Panc1 (cell line): Measurements from ENCODE around the gene TCF25. TPM values are rescaled to one million over a fixed set of nuclear protein-coding genes. Genes with fewer than 3 reads are reported as not detected.

Experiments
- ATAC-seq: fragments of 200-7000 bp; cut with Tn5 transposase; 2 replicates; pipeline ENCODE4 v1.9.1; 2020; ENCODE audit warnings: mild to moderate bottlenecking, moderate library complexity
- BruUV-seq: library from RNA; stranded (reverse); fragments of 400-500 nt; replicated peaks from 2 replicates; lab custom pipeline; 2021; lab: Mats Ljungman, UMichigan
- CTCF ChIA-PET: fragments of 300-600 bp; sonication (Branson Sonifier 250); formaldehyde crosslinking; loops from one replicate; lab custom pipeline; 2022; ENCODE audit warnings: antibody characterized with exemption; lab: Charles Lee
- POLR2A ChIA-PET: fragments of 300-600 bp; sonication (Branson Sonifier 250); formaldehyde crosslinking; loops from one replicate; lab custom pipeline; 2022; ENCODE audit warnings: antibody characterized with exemption; lab: Charles Lee
- DNase-seq: peaks from one replicate; pipeline ENCODE4 v3.0.0-alpha.2; 2010; ENCODE audit warnings: low read depth, low spot score
- H3K27ac ChIP-seq: 2 replicates; pipeline ENCODE4 v1.5.1; 2011; ENCODE audit warnings: mild to moderate bottlenecking, low read length, inconsistent platforms
- H3K27me3 ChIP-seq: fragments of 200-500 bp; sonication (Bioruptor generic); 2 replicates; pipeline ENCODE4 v1.6.0; 2014; ENCODE audit warnings: low read length, inconsistent platforms; ENCODE audit not compliant: control insufficient read depth, insufficient read depth
- H3K36me3 ChIP-seq: fragments of 200-500 bp; sonication (Bioruptor generic); 2 replicates; pipeline ENCODE4 v1.5.1; 2014; ENCODE audit warnings: inconsistent platforms, mild to moderate bottlenecking, low read length, moderate library complexity; ENCODE audit not compliant: control insufficient read depth, insufficient read depth
- H3K4me1 ChIP-seq: 2 replicates; pipeline ENCODE4 v1.5.1; 2011; ENCODE audit warnings: inconsistent platforms, mild to moderate bottlenecking, low read length, moderate library complexity; ENCODE audit not compliant: control insufficient read depth, insufficient read depth
- H3K4me3 ChIP-seq, 2 experiments: 2 replicates each; pipeline ENCODE4 v1.5.1; 2011 to 2012; ENCODE audit warnings: low read depth in 2 of 2, low read length in 2 of 2, mild to moderate bottlenecking in 2 of 2, inconsistent platforms in 1 of 2, moderate library complexity in 1 of 2
- H3K9me3 ChIP-seq: fragments of 200-500 bp; sonication (Bioruptor generic); 2 replicates; pipeline ENCODE4 v1.5.1; 2014; ENCODE audit warnings: low read depth, mild to moderate bottlenecking, inconsistent platforms, low read length, moderate library complexity; ENCODE audit not compliant: control insufficient read depth, insufficient read depth
- CTCF ChIP-seq: fragments of 450-650 bp; IDR thresholded peaks from 2 replicates; pipeline ENCODE4 v1.5.1; 2017; ENCODE audit warnings: mild to moderate bottlenecking
- POLR2AphosphoS5 ChIP-seq: IDR thresholded peaks from 2 replicates; pipeline ENCODE4 v1.6.1; 2012; ENCODE audit warnings: mild to moderate bottlenecking, low read depth, low read length, moderate library complexity
- SIN3A ChIP-seq: IDR thresholded peaks from 2 replicates; pipeline ENCODE4 v1.6.1; 2012; ENCODE audit warnings: low read depth, mild to moderate bottlenecking, low read length, moderate library complexity, borderline replicate concordance; ENCODE audit not compliant: insufficient read depth
- TCF7L2 ChIP-seq: IDR thresholded peaks from 2 replicates; pipeline ENCODE4 v1.6.1; 2011; ENCODE audit warnings: mild to moderate bottlenecking, low read depth, low read length, inconsistent platforms
- in situ Hi-C: cut with HindIII; loops from 2 replicates; pipeline ENCODE4 v1.10.0; 2016; ENCODE audit warnings: low sequenced_read_pairs, low pct_unique_long_range_greater_than_20kb
- intact Hi-C: fragments of 100-400 bp; cut with micrococcal nuclease; formaldehyde crosslinking; loops from one replicate; pipeline ENCODE4 v1.10.0; 2022; ENCODE audit not compliant: unreplicated experiment
- total RNA-seq: library from RNA; stranded (reverse); gene quantifications from one replicate; pipeline ENCODE4 v1.2.1, GENCODE V29; 2021; ENCODE audit not compliant: unreplicated experiment
- TF ChIP-seq, protein P1 (sequence below), 2 experiments: IDR thresholded peaks; 2 replicates each; pipeline ENCODE4 v1.6.1; 2011 to 2012; ENCODE audit warnings: low read depth in 2 of 2, control low read depth in 1 of 2, low read length in 1 of 2, mild to moderate bottlenecking in 1 of 2, moderate library complexity in 1 of 2; ENCODE audit not compliant: insufficient read depth in 1 of 2

The TCF25 gene
- total RNA-seq, 1 experiment from 2014 or later: 144 TPM

GRCh38 chr16:89847051-89847939 is 26.1 kb upstream of the TCF25 start:
- Histone ChIP-seq H3K27ac (no peak overlapping the region), H3K4me1 (peaks cover 9% of the 10 kb centered on the region; the same call in 1 of the 2 replicates), H3K4me3 (no peak overlapping the region), H3K9me3 (no peaks in the 10 kb centered on the region), H3K27me3 (no peaks in the 10 kb centered on the region), H3K36me3 (no peaks in the 10 kb centered on the region)
- DNase-seq (no peak), ATAC-seq (no peak)
- intact Hi-C loops (no loop called here), in situ Hi-C loops (no loop called here)
- BruUV-seq: no TSS peak
- POLR2A ChIA-PET: no interaction called here
- no peak for TF ChIP-seq POLR2AphosphoS5
- CTCF ChIA-PET: no interaction called here

GRCh38 chr16:89847940-89848297 is 25.5 kb upstream of the TCF25 start:
- CTCF ChIA-PET: no interaction called here

More at GRCh38 chr16:89847940-89848297, 25.5 kb upstream of the TCF25 start:
- no peak for DNase-seq
- intact Hi-C loops: no loop called here
- H3K27me3 ChIP-seq: no peaks in the 10 kb centered on the region
- POLR2A ChIA-PET: no interaction called here
- ATAC-seq: no peak
- TF ChIP-seq TCF7L2: no peak
- no peak for TF ChIP-seq POLR2AphosphoS5
- TF ChIP-seq CTCF: no peak
- no peak for TF ChIP-seq SIN3A
- TF ChIP-seq, protein P1, sequence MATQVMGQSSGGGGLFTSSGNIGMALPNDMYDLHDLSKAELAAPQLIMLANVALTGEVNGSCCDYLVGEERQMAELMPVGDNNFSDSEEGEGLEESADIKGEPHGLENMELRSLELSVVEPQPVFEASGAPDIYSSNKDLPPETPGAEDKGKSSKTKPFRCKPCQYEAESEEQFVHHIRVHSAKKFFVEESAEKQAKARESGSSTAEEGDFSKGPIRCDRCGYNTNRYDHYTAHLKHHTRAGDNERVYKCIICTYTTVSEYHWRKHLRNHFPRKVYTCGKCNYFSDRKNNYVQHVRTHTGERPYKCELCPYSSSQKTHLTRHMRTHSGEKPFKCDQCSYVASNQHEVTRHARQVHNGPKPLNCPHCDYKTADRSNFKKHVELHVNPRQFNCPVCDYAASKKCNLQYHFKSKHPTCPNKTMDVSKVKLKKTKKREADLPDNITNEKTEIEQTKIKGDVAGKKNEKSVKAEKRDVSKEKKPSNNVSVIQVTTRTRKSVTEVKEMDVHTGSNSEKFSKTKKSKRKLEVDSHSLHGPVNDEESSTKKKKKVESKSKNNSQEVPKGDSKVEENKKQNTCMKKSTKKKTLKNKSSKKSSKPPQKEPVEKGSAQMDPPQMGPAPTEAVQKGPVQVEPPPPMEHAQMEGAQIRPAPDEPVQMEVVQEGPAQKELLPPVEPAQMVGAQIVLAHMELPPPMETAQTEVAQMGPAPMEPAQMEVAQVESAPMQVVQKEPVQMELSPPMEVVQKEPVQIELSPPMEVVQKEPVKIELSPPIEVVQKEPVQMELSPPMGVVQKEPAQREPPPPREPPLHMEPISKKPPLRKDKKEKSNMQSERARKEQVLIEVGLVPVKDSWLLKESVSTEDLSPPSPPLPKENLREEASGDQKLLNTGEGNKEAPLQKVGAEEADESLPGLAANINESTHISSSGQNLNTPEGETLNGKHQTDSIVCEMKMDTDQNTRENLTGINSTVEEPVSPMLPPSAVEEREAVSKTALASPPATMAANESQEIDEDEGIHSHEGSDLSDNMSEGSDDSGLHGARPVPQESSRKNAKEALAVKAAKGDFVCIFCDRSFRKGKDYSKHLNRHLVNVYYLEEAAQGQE (IDR thresholded peaks at IDR 0.05; ENCODE audit: insufficient read depth in 1 of 2, low read depth in 2 of 2, low read length in 1 of 2): no peak
- no peaks in the 10 kb centered on the region for H3K9me3 ChIP-seq
- H3K27ac ChIP-seq: no peak overlapping the region
- peaks cover 4% of the 10 kb centered on the region; the same call in 1 of the 2 replicates for H3K4me1 ChIP-seq
- BruUV-seq: no TSS peak
- no peak overlapping the region for H3K4me3 ChIP-seq
- no peaks in the 10 kb centered on the region for H3K36me3 ChIP-seq
- in situ Hi-C loops: no loop called here
